T-cell (primary cell): ENCODE measurements around the gene TRAK2. TPM values are rescaled to one million over a fixed set of nuclear protein-coding genes. Genes with fewer than 3 reads are reported as not detected.
"Not testable (repeated sequence)": the region's sequence is repeated elsewhere in the genome, so short reads cannot be mapped to it uniquely, and the experiment has no call there.

Experiments used
- ATAC-seq, 4 experiments: fragments of 200-7000 bp in 3 of 4; fragments of 150-1000 bp in 1 of 4; cut with Tn5 transposase; replicated peaks in 1 of 4; 1 replicate in 3 of 4; 2 replicates in 1 of 4; pipeline ENCODE4 v1.10.0; 2021; ENCODE audit warnings: moderate library complexity in 3 of 4, mild to moderate bottlenecking in 2 of 4, moderate number of reproducible peaks in 1 of 4
- CTCF ChIA-PET, 2 donors: fragments of 300-600 bp; sonication (Branson Sonifier 250); formaldehyde crosslinking; loops; one replicate each; lab custom pipeline; 2022; ENCODE audit warnings: antibody characterized with exemption in 2 of 2; lab: Charles Lee
- POLR2A ChIA-PET, 2 donors: fragments of 300-600 bp; sonication (Branson Sonifier 250); formaldehyde crosslinking; loops; one replicate each; lab custom pipeline; 2022; ENCODE audit warnings: antibody characterized with exemption in 2 of 2; lab: Charles Lee
- DNase-seq, 35 experiments: peaks; one replicate each; pipeline versions ENCODE4 v3.0.0 to v3.0.0-alpha.2; 2013 to 2023
- H3K27ac ChIP-seq: one replicate; pipeline ENCODE4 v1.5.1; 2013; ENCODE audit warnings: low read length
- H3K27me3 ChIP-seq, 2 experiments: replicated peaks in 1 of 2; 1 replicate in 1 of 2; 2 replicates in 1 of 2; pipeline versions ENCODE4 v1.6.1 to v1.7.0; 2013; ENCODE audit warnings: low read length in 1 of 2, mixed read lengths in 1 of 2; ENCODE audit not compliant: control insufficient read depth in 2 of 2, insufficient read depth in 2 of 2; ENCODE audit errors: extremely low read depth in 1 of 2
- H3K36me3 ChIP-seq, 2 donors: 1 replicate in 1 of 2; 2 replicates in 1 of 2; pipeline versions ENCODE4 v1.6.1 to v1.7.0; 2013; ENCODE audit warnings: low read length in 1 of 2; ENCODE audit not compliant: control insufficient read depth in 2 of 2, insufficient read depth in 1 of 2; ENCODE audit errors: extremely low read depth in 1 of 2
- H3K4me1 ChIP-seq, 2 experiments: 1 replicate in 1 of 2; 2 replicates in 1 of 2; pipeline versions ENCODE4 v1.6.1 to v1.7.0; 2013; ENCODE audit warnings: low read length in 2 of 2, mixed read lengths in 1 of 2; ENCODE audit not compliant: insufficient read depth in 2 of 2, control insufficient read depth in 1 of 2; ENCODE audit errors: extremely low read depth in 1 of 2
- H3K4me3 ChIP-seq, 2 donors: 1 replicate in 1 of 2; 2 replicates in 1 of 2; pipeline versions ENCODE4 v1.5.1 to v1.7.0; 2013; ENCODE audit warnings: mild to moderate bottlenecking in 2 of 2, low read length in 1 of 2, moderate library complexity in 1 of 2; ENCODE audit not compliant: control insufficient read depth in 1 of 2; ENCODE audit errors: extremely low read depth in 1 of 2
- H3K9me3 ChIP-seq: 2 replicates; pipeline ENCODE4 v1.7.0; 2013
- H3K27ac Mint-ChIP-seq, 2 donors: one replicate each; pipeline ENCODE4 v1.8.0; 2020 to 2021; ENCODE audit warnings: mild to moderate bottlenecking in 2 of 2, mixed read lengths in 2 of 2
- H3K27me3 Mint-ChIP-seq, 2 donors: one replicate each; pipeline ENCODE4 v1.8.0; 2021 to 2022; ENCODE audit warnings: mixed read lengths in 2 of 2
- H3K36me3 Mint-ChIP-seq: one replicate; pipeline ENCODE4 v1.8.0; 2021; ENCODE audit warnings: mixed read lengths
- H3K4me1 Mint-ChIP-seq, 3 donors: one replicate each; pipeline ENCODE4 v1.8.0; 2020 to 2022; ENCODE audit warnings: mixed read lengths in 3 of 3, mild to moderate bottlenecking in 1 of 3
- H3K4me3 Mint-ChIP-seq, 3 donors: one replicate each; pipeline ENCODE4 v1.8.0; 2020 to 2022; ENCODE audit warnings: mild to moderate bottlenecking in 3 of 3, mixed read lengths in 3 of 3, moderate library complexity in 3 of 3
- H3K9me3 Mint-ChIP-seq, 3 donors: one replicate each; pipeline ENCODE4 v1.8.0; 2020 to 2022; ENCODE audit warnings: mixed read lengths in 3 of 3
- WGBS: methylation state at CpG from one replicate; pipeline ENCODE4 v1.1.5; 2013; ENCODE audit warnings: missing lambda C conversion rate; ENCODE audit not compliant: insufficient coverage; 5-methylcytosine and 5-hydroxymethylcytosine counted together
- total RNA-seq, 35 experiments: library from RNA in 6 of 35; stranded (reverse) in 6 of 35; fragments of 120-200 nt in 1 of 35; gene quantifications; one replicate each; pipeline versions ENCODE4 v1.2.1 to v1.2.4 and lab custom pipeline; 2013 to 2026

The TRAK2 gene
- total RNA-seq, 5 donors from 2014 or later (not counting 1 experiment from before 2014, with no cell fraction given): 39.5 to 47.9 (median 43.4) TPM

- H3K27ac Mint-ChIP-seq: no peak overlapping the region
- Histone ChIP-seq H3K4me3 (no peak overlapping the region), H3K4me1 (no peaks in the 10 kb centered on the region), H3K9me3 (no peaks in the 10 kb centered on the region), H3K36me3 (peaks cover 2 to 49% of the 10 kb centered on the region in 2 donors), H3K27me3 (no peaks in the 10 kb centered on the region), H3K27ac (no peak overlapping the region)
- CTCF ChIA-PET: no interaction called here
- H3K9me3 Mint-ChIP-seq: peaks cover 2 to 5% (median 5%) of the 10 kb centered on the region in 3 donors
- H3K27me3 Mint-ChIP-seq: no peaks in the 10 kb centered on the region
- ATAC-seq: no peak
- no peak overlapping the region for H3K4me3 Mint-ChIP-seq
- no peak for DNase-seq
- WGBS: 100% methylated on average over 1 of the region's 1 CpG
- peaks cover 73% of the 10 kb centered on the region for H3K36me3 Mint-ChIP-seq
- no peaks in the 10 kb centered on the region for H3K4me1 Mint-ChIP-seq
- POLR2A ChIA-PET: no interaction called here
Observed at GRCh38 chr2:201383136-201383535, 68.1 kb downstream of the TRAK2 start.

GRCh38 chr2:201378496-201379397 lies 72.5 kb downstream of the TRAK2 start:
- Histone ChIP-seq H3K27ac (no peak overlapping the region), H3K9me3 (no peaks in the 10 kb centered on the region), H3K36me3 (peaks cover 0 to 30% of the 10 kb centered on the region in 2 donors), H3K4me3 (no peak overlapping the region), H3K27me3 (no peaks in the 10 kb centered on the region), H3K4me1 (no peaks in the 10 kb centered on the region)
- peaks cover 76% of the 10 kb centered on the region for H3K36me3 Mint-ChIP-seq
- H3K9me3 Mint-ChIP-seq: peaks cover 2 to 5% (median 5%) of the 10 kb centered on the region in 3 donors
- peaks cover 0 to 2% (median 0%) of the 10 kb centered on the region in 3 donors for H3K4me1 Mint-ChIP-seq
- no peak overlapping the region for H3K4me3 Mint-ChIP-seq
- peak overlapping the region in 1 of 2 donors; percentile 16 for H3K27ac Mint-ChIP-seq
- DNase-seq: no peak
- ChIA-PET POLR2A (no interaction called here), CTCF (no interaction called here)
- ATAC-seq: no peak
- 100% methylated on average over 2 of the region's 5 CpGs for WGBS
- no peaks in the 10 kb centered on the region for H3K27me3 Mint-ChIP-seq

- Histone ChIP-seq H3K4me3 (no peak overlapping the region), H3K4me1 (no peaks in the 10 kb centered on the region), H3K36me3 (peaks cover 0 to 22% of the 10 kb centered on the region in 2 donors), H3K27ac (no peak overlapping the region), H3K9me3 (no peaks in the 10 kb centered on the region), H3K27me3 (no peaks in the 10 kb centered on the region)
- no peak for ATAC-seq
- CTCF ChIA-PET: interaction anchor here in 1 of 2 donors (0.9 kb wide), 1 partner anchor 13 kb away, joined by 3 read pairs; no protein-coding TSS in a partner anchor
- H3K36me3 Mint-ChIP-seq: peaks cover 76% of the 10 kb centered on the region
- H3K4me1 Mint-ChIP-seq: peaks cover 0 to 5% (median under 1%) of the 10 kb centered on the region in 3 donors
- DNase-seq: no peak
- 100% methylated on average over 1 of the region's 3 CpGs for WGBS
- POLR2A ChIA-PET: no interaction called here
- no peaks in the 10 kb centered on the region for H3K27me3 Mint-ChIP-seq
- peaks cover 2 to 5% (median 5%) of the 10 kb centered on the region in 3 donors for H3K9me3 Mint-ChIP-seq
- H3K27ac Mint-ChIP-seq: peak overlapping the region in 1 of 2 donors; percentile 41
- H3K4me3 Mint-ChIP-seq: no peak overlapping the region
Observed at GRCh38 chr2:201377218-201377617, 74.0 kb downstream of the TRAK2 start.

- Histone ChIP-seq H3K9me3 (no peaks in the 10 kb centered on the region), H3K36me3 (peaks cover 0 to 4% of the 10 kb centered on the region in 2 donors)
Observed at GRCh38 chr2:201369775-201370174, 81.5 kb downstream of the TRAK2 start.

GRCh38 chr2:201369318-201369717 lies 81.9 kb downstream of the TRAK2 start:
- 93% methylated on average over 6 of the region's 8 CpGs for WGBS
- POLR2A ChIA-PET, CTCF ChIA-PET: not testable (repeated sequence)

More at GRCh38 chr2:201369775-201370174, 81.5 kb downstream of the TRAK2 start:
- Mint-ChIP-seq H3K27me3 (no peaks in the 10 kb centered on the region), H3K27ac (no peak overlapping the region), H3K9me3 (peaks cover 0 to 14% (median 5%) of the 10 kb centered on the region in 3 donors), H3K4me3 (no peak overlapping the region), H3K4me1 (peaks cover 0 to 8% (median 1%) of the 10 kb centered on the region in 3 donors), H3K36me3 (peaks cover 85% of the 10 kb centered on the region)
- DNase-seq (no peak), ATAC-seq (no peak)
- Histone ChIP-seq H3K4me1 (no peaks in the 10 kb centered on the region), H3K4me3 (no peak overlapping the region), H3K27ac (no peak overlapping the region), H3K27me3 (no peaks in the 10 kb centered on the region)
- CTCF ChIA-PET: no interaction called here
- POLR2A ChIA-PET: no interaction called here
- WGBS: 84% methylated on average over 7 of the region's 11 CpGs

GRCh38 chr2:201366146-201366545 lies 85.1 kb downstream of the TRAK2 start:
- Histone ChIP-seq H3K4me1 (peaks cover 11 to 18% of the 10 kb centered on the region in 2 experiments), H3K9me3 (no peaks in the 10 kb centered on the region), H3K4me3 (no peak overlapping the region), H3K27ac (no peak overlapping the region), H3K36me3 (peaks cover 4 to 6% of the 10 kb centered on the region in 2 donors), H3K27me3 (no peaks in the 10 kb centered on the region)
- DNase-seq (no peak), ATAC-seq (no peak)
- Mint-ChIP-seq H3K4me3 (no peak overlapping the region), H3K9me3 (peaks cover 0 to 20% (median 5%) of the 10 kb centered on the region in 3 donors), H3K27ac (no peak overlapping the region), H3K4me1 (peaks cover 25 to 33% (median 31%) of the 10 kb centered on the region in 3 donors), H3K27me3 (no peaks in the 10 kb centered on the region), H3K36me3 (peaks cover 74% of the 10 kb centered on the region)
- CTCF ChIA-PET: no interaction called here
- POLR2A ChIA-PET: no interaction called here

More at GRCh38 chr2:201369318-201369717, 81.9 kb downstream of the TRAK2 start:
- H3K4me1 Mint-ChIP-seq, H3K27ac Mint-ChIP-seq, H3K4me1 ChIP-seq, H3K9me3 ChIP-seq, H3K4me3 ChIP-seq, H3K27me3 ChIP-seq, H3K36me3 ChIP-seq, H3K4me3 Mint-ChIP-seq, H3K27me3 Mint-ChIP-seq, ATAC-seq, DNase-seq, H3K27ac ChIP-seq: not testable (repeated sequence)
- Mint-ChIP-seq H3K9me3 (peaks cover 0 to 14% (median 5%) of the 10 kb centered on the region in 3 donors), H3K36me3 (peaks cover 82% of the 10 kb centered on the region)
